ENCODE results near the gene ITLN1.

DNA sequence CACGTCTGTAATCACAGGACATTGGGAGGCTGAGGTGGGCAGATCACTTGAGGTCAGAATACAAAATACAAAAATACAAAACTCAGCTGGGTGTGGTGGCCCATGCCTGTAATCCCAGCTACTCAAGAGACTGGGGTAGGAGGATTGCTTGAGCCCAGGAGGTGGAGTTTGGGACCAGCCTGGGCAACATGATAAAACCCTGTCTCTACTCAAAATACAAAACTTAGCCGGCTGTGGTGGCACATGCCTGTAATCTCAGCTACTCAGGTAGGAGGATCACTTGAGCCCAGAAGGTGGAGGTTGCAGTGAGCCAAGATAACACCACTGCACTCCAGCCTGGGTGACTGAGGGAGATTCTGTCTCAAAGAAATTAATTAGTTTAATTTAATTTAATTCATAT is 6.5 kb upstream of the ITLN1 start:
- TF ChIP-seq CTCF (conservative IDR thresholded peaks at IDR 0.05) (no peak), ZFX (IDR thresholded peaks at IDR 0.05) (no peak)

All from C4-2B (cell line).